CD4-positive, alpha-beta T cell (primary cell): ENCODE measurements around the gene GRIN3A. TPM values are rescaled to one million over a fixed set of nuclear protein-coding genes. Genes with fewer than 3 reads are reported as not detected.

ENCODE experiments used
- ATAC-seq: fragments of 200-7000 bp; cut with Tn5 transposase; one replicate; pipeline ENCODE4 v1.10.0; 2022; ENCODE audit warnings: mild to moderate bottlenecking; ENCODE audit not compliant: poor library complexity
- CTCF ChIA-PET: fragments of 350-600 bp; sonication (Branson Sonifier 250); formaldehyde crosslinking; loops from one replicate; lab custom pipeline; 2021; ENCODE audit warnings: antibody characterized with exemption, inconsistent platforms; lab: Charles Lee
- POLR2A ChIA-PET: fragments of 350-600 bp; sonication (Branson Sonifier 250); formaldehyde crosslinking; loops from one replicate; lab custom pipeline; 2021; ENCODE audit warnings: antibody characterized with exemption, inconsistent platforms; lab: Charles Lee
- DNase-seq, 14 experiments: peaks; one replicate each; pipeline ENCODE4 v3.0.0-alpha.2; 2013 to 2020; ENCODE audit warnings: mixed read lengths in 2 of 14
- H3K27ac ChIP-seq, 2 donors: one replicate each; pipeline versions ENCODE4 v1.5.1 to v1.7.0; 2013; ENCODE audit warnings: low read length in 2 of 2, low read depth in 1 of 2, mild to moderate bottlenecking in 1 of 2
- H3K27me3 ChIP-seq, 2 experiments: 1 replicate in 1 of 2; 2 replicates in 1 of 2; pipeline versions ENCODE4 v1.6.1 to v1.7.0; 2013; ENCODE audit warnings: low read length in 2 of 2, control low read depth in 1 of 2, mild to moderate bottlenecking in 1 of 2, moderate library complexity in 1 of 2; ENCODE audit not compliant: insufficient read depth in 2 of 2, control insufficient read depth in 1 of 2
- H3K36me3 ChIP-seq: one replicate; pipeline ENCODE4 v1.6.1; 2013; ENCODE audit warnings: low read length, control low read depth; ENCODE audit not compliant: insufficient read depth
- H3K4me1 ChIP-seq: one replicate; pipeline ENCODE4 v1.6.1; 2013; ENCODE audit warnings: low read length, control low read depth; ENCODE audit not compliant: insufficient read depth
- H3K4me3 ChIP-seq: one replicate; pipeline ENCODE4 v1.5.1; 2013; ENCODE audit warnings: mild to moderate bottlenecking, low read length, moderate library complexity
- H3K9me3 ChIP-seq, 2 experiments: 1 replicate in 1 of 2; 2 replicates in 1 of 2; pipeline versions ENCODE4 v1.6.1 to v1.7.0; 2013; ENCODE audit warnings: low read length in 2 of 2, mild to moderate bottlenecking in 2 of 2, control low read depth in 1 of 2, moderate library complexity in 1 of 2; ENCODE audit not compliant: control insufficient read depth in 1 of 2, insufficient read depth in 1 of 2
- H3K27ac Mint-ChIP-seq: one replicate; pipeline ENCODE4 v1.8.0; 2020; ENCODE audit warnings: mixed read lengths
- H3K27me3 Mint-ChIP-seq: one replicate; pipeline ENCODE4 v1.8.0; 2021; ENCODE audit warnings: mixed read lengths
- H3K36me3 Mint-ChIP-seq: one replicate; pipeline ENCODE4 v1.8.0; 2021; ENCODE audit warnings: low read depth, mixed read lengths
- H3K4me1 Mint-ChIP-seq: one replicate; pipeline ENCODE4 v1.8.0; 2021; ENCODE audit warnings: low read depth, mixed read lengths
- H3K4me3 Mint-ChIP-seq: one replicate; pipeline ENCODE4 v1.8.0; 2020; ENCODE audit warnings: mild to moderate bottlenecking, mixed read lengths
- H3K9me3 Mint-ChIP-seq: one replicate; pipeline ENCODE4 v1.8.0; 2020; ENCODE audit warnings: mixed read lengths
- CTCF ChIP-seq: fragments of 200-600 bp; IDR thresholded peaks from one replicate; pipeline ENCODE4 v1.8.0; 2022; ENCODE audit warnings: antibody characterized with exemption, mild to moderate bottlenecking
- intact Hi-C, 2 experiments: fragments of 100-400 bp; cut with DNase I in 1 of 2; cut with micrococcal nuclease in 1 of 2; formaldehyde crosslinking; loops; one replicate each; pipeline versions ENCODE4 v1.15.1 to v1.9.0; 2023 to 2025; cut with DNase I, micrococcal nuclease
- total RNA-seq, 174 experiments: library from RNA in 2 of 174; stranded (reverse) in 2 of 174; gene quantifications; one replicate each; pipeline ENCODE4 v1.2.3 and lab custom pipeline; 2021 to 2026

Gene GRIN3A
- total RNA-seq, 2 experiments from 2014 or later = 0.03 TPM; not detected in 1

- DNase-seq (no peak), ATAC-seq (no peak)
- no peaks in the 10 kb centered on the region for H3K9me3 Mint-ChIP-seq
- no peak for TF ChIP-seq CTCF
- H3K27ac ChIP-seq = no peak overlapping the region
- H3K4me1 ChIP-seq = no peaks in the 10 kb centered on the region
- H3K36me3 ChIP-seq = no peaks in the 10 kb centered on the region
- peaks cover 5% of the 10 kb centered on the region for H3K27me3 Mint-ChIP-seq
- ChIA-PET POLR2A (interaction anchor here (1.1 kb wide), 1 partner anchor 18 kb away, joined by 3 read pairs; no protein-coding TSS in a partner anchor), CTCF (no interaction called here)
- H3K27ac Mint-ChIP-seq = no peak overlapping the region
- H3K4me3 ChIP-seq = no peak overlapping the region
- H3K9me3 ChIP-seq = no peaks in the 10 kb centered on the region
- no peaks in the 10 kb centered on the region for H3K36me3 Mint-ChIP-seq
- no peaks in the 10 kb centered on the region for H3K4me1 Mint-ChIP-seq
- intact Hi-C loops = no loop called here
- no peaks in the 10 kb centered on the region for H3K27me3 ChIP-seq
- H3K4me3 Mint-ChIP-seq = no peak overlapping the region
Observed at GRCh38 chr9:101668421-101668820, 70.0 kb downstream of the GRIN3A start.

GRCh38 chr9:101664453-101664852 lies 74.0 kb downstream of the GRIN3A start:
- Histone ChIP-seq H3K27me3 (no peaks in the 10 kb centered on the region), H3K36me3 (no peaks in the 10 kb centered on the region), H3K4me3 (no peak overlapping the region), H3K4me1 (no peaks in the 10 kb centered on the region), H3K9me3 (no peaks in the 10 kb centered on the region), H3K27ac (no peak overlapping the region)
- Mint-ChIP-seq H3K27ac (no peak overlapping the region), H3K9me3 (no peaks in the 10 kb centered on the region), H3K4me1 (no peaks in the 10 kb centered on the region), H3K4me3 (no peak overlapping the region), H3K36me3 (no peaks in the 10 kb centered on the region), H3K27me3 (peaks cover 20% of the 10 kb centered on the region)
- ChIA-PET CTCF (interaction anchor here (0.9 kb wide), 1 partner anchor 11 kb away, joined by 3 read pairs; no protein-coding TSS in a partner anchor), POLR2A (no interaction called here)
- DNase-seq (no peak), ATAC-seq (no peak)
- intact Hi-C loops = no loop called here
- no peak for TF ChIP-seq CTCF

- Mint-ChIP-seq H3K4me1 (no peaks in the 10 kb centered on the region), H3K36me3 (no peaks in the 10 kb centered on the region), H3K9me3 (no peaks in the 10 kb centered on the region), H3K27me3 (peaks cover 38% of the 10 kb centered on the region), H3K4me3 (no peak overlapping the region), H3K27ac (no peak overlapping the region)
- Histone ChIP-seq H3K27ac (no peak overlapping the region), H3K27me3 (peaks cover 0 to 9% of the 10 kb centered on the region in 2 experiments), H3K9me3 (no peaks in the 10 kb centered on the region), H3K36me3 (no peaks in the 10 kb centered on the region), H3K4me3 (no peak overlapping the region), H3K4me1 (no peaks in the 10 kb centered on the region)
- intact Hi-C loops = no loop called here
- POLR2A ChIA-PET = no interaction called here
- ATAC-seq (no peak), DNase-seq (no peak)
- CTCF ChIA-PET = no interaction called here
- TF ChIP-seq CTCF = no peak
Observed at GRCh38 chr9:101652601-101653175, 85.8 kb downstream of the GRIN3A start.
